ENCODE measurements around the gene HHATL.

DNA sequence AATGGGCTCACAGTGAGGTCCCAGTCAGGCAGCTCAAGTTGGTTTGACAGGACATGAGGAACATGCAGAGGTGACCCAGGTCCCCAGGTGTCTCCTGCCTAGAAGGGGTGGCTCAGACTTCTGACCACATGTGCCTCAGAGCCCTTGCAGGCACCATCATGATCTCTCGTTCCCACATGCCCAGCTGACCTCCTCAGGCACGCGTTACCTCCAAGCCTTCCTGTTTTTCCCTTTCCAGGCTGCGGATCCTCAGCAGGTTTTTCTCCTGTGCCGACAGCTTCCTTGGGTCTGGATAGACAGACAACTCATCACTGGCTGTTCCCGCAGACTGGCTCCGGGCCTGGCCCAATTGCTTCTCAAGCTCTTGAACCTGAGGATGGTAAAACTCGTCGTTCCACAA, 40.1 kb upstream of the HHATL start:
- no peak for TF ChIP-seq EP300 (IDR thresholded peaks at IDR 0.05; ENCODE audit: borderline replicate concordance)
- TF ChIP-seq TEAD4 (IDR thresholded peaks at IDR 0.05) = no peak
- TF ChIP-seq, protein P1, sequence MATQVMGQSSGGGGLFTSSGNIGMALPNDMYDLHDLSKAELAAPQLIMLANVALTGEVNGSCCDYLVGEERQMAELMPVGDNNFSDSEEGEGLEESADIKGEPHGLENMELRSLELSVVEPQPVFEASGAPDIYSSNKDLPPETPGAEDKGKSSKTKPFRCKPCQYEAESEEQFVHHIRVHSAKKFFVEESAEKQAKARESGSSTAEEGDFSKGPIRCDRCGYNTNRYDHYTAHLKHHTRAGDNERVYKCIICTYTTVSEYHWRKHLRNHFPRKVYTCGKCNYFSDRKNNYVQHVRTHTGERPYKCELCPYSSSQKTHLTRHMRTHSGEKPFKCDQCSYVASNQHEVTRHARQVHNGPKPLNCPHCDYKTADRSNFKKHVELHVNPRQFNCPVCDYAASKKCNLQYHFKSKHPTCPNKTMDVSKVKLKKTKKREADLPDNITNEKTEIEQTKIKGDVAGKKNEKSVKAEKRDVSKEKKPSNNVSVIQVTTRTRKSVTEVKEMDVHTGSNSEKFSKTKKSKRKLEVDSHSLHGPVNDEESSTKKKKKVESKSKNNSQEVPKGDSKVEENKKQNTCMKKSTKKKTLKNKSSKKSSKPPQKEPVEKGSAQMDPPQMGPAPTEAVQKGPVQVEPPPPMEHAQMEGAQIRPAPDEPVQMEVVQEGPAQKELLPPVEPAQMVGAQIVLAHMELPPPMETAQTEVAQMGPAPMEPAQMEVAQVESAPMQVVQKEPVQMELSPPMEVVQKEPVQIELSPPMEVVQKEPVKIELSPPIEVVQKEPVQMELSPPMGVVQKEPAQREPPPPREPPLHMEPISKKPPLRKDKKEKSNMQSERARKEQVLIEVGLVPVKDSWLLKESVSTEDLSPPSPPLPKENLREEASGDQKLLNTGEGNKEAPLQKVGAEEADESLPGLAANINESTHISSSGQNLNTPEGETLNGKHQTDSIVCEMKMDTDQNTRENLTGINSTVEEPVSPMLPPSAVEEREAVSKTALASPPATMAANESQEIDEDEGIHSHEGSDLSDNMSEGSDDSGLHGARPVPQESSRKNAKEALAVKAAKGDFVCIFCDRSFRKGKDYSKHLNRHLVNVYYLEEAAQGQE (IDR thresholded peaks at IDR 0.05; ENCODE audit: low read depth) = no peak
- TF ChIP-seq CEBPB (IDR thresholded peaks at IDR 0.05) = no peak
- TF ChIP-seq, protein P2, sequence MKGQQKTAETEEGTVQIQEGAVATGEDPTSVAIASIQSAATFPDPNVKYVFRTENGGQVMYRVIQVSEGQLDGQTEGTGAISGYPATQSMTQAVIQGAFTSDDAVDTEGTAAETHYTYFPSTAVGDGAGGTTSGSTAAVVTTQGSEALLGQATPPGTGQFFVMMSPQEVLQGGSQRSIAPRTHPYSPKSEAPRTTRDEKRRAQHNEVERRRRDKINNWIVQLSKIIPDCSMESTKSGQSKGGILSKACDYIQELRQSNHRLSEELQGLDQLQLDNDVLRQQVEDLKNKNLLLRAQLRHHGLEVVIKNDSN (IDR thresholded peaks at IDR 0.05) = no peak
- no peak for TF ChIP-seq TAF1 (IDR thresholded peaks at IDR 0.05; ENCODE audit: low read depth)
- TF ChIP-seq, protein P3, sequence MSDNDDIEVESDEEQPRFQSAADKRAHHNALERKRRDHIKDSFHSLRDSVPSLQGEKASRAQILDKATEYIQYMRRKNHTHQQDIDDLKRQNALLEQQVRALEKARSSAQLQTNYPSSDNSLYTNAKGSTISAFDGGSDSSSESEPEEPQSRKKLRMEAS (IDR thresholded peaks at IDR 0.05) = no peak
- no peak for TF ChIP-seq RAD21 (IDR thresholded peaks at IDR 0.05; ENCODE audit: low read depth)
- TF ChIP-seq FOXM1 (IDR thresholded peaks at IDR 0.05; ENCODE audit: borderline replicate concordance, low read depth) = no peak
- TF ChIP-seq TCF12 (IDR thresholded peaks at IDR 0.05; ENCODE audit: low read depth) = no peak

Measured in Ishikawa (cell line).